Measurements from ENCODE around the gene THBS2. TPM values are rescaled to one million over a fixed set of nuclear protein-coding genes. Genes with fewer than 3 reads are reported as not detected.

THBS2 gene
- total and polyA plus RNA-seq, 2 donors (not counting 1 experiment from before 2014, with no cell fraction given) = 86.5 to 269 TPM

GRCh38 chr6:169234634-169235033, 19.0 kb downstream of the THBS2 start:
- no peaks in the 10 kb centered on the region for H3K9me3 ChIP-seq (ENCODE audit: control insufficient read depth, insufficient read depth, low read depth, low read length)
- TF ChIP-seq CTCF (conservative IDR thresholded peaks at IDR 0.05 in 1 of 2, IDR thresholded peaks at IDR 0.05 in 1 of 2; ENCODE audit: low read depth in 1 of 2, low read length in 2 of 2) (no peak), EZH2 (IDR thresholded peaks at IDR 0.05; ENCODE audit: low read length, missing control alignments) (no peak)
- no peak overlapping the region for H3K4me2 ChIP-seq (ENCODE audit: extremely low read depth, insufficient read depth, low read length)
- no peak overlapping the region for H3K27ac ChIP-seq (ENCODE audit: insufficient read depth, low read length)
- no peak overlapping the region for H2AFZ ChIP-seq (ENCODE audit: low read length)
- no peaks in the 10 kb centered on the region for H3K79me2 ChIP-seq (ENCODE audit: control insufficient read depth, insufficient read depth, low read length)
- DNase-seq (ENCODE audit: low read depth in 2 of 2) = no peak
- no peaks in the 10 kb centered on the region for H3K27me3 ChIP-seq (ENCODE audit: control insufficient read depth, insufficient read depth, low read length)
- H3K9ac ChIP-seq (ENCODE audit: insufficient read depth, low read length) = no peak overlapping the region
- no peak overlapping the region for H3K4me3 ChIP-seq (replicated peaks in 1 of 4; ENCODE audit: control extremely low read depth in 1 of 4, insufficient read depth in 1 of 4, low read depth in 3 of 4, low read length in 4 of 4)
- H4K20me1 ChIP-seq (ENCODE audit: control insufficient read depth, extremely low read depth, insufficient read depth, low read length) = no peaks in the 10 kb centered on the region
- no peaks in the 10 kb centered on the region for H3K4me1 ChIP-seq (ENCODE audit: control insufficient read depth, extremely low read depth, insufficient read depth, low read length)
- H3K36me3 ChIP-seq (ENCODE audit: control insufficient read depth, insufficient read depth, low read length) = peaks cover 36% of the 10 kb centered on the region

- Histone ChIP-seq H2AFZ (ENCODE audit: low read length) (no peak overlapping the region), H3K36me3 (ENCODE audit: control insufficient read depth, insufficient read depth, low read length) (peaks cover 31% of the 10 kb centered on the region), H4K20me1 (ENCODE audit: control insufficient read depth, extremely low read depth, insufficient read depth, low read length) (no peaks in the 10 kb centered on the region), H3K27me3 (ENCODE audit: control insufficient read depth, insufficient read depth, low read length) (no peaks in the 10 kb centered on the region), H3K9ac (ENCODE audit: insufficient read depth, low read length) (no peak overlapping the region), H3K27ac (ENCODE audit: insufficient read depth, low read length) (no peak overlapping the region), H3K4me3 (replicated peaks in 1 of 4; ENCODE audit: control extremely low read depth in 1 of 4, insufficient read depth in 1 of 4, low read depth in 3 of 4, low read length in 4 of 4) (no peak overlapping the region), H3K4me2 (ENCODE audit: extremely low read depth, insufficient read depth, low read length) (no peak overlapping the region), H3K79me2 (ENCODE audit: control insufficient read depth, insufficient read depth, low read length) (no peaks in the 10 kb centered on the region), H3K9me3 (ENCODE audit: control insufficient read depth, insufficient read depth, low read depth, low read length) (no peaks in the 10 kb centered on the region), H3K4me1 (ENCODE audit: control insufficient read depth, extremely low read depth, insufficient read depth, low read length) (no peaks in the 10 kb centered on the region)
- TF ChIP-seq EZH2 (IDR thresholded peaks at IDR 0.05; ENCODE audit: low read length, missing control alignments) (no peak), CTCF (conservative IDR thresholded peaks at IDR 0.05 in 1 of 2, IDR thresholded peaks at IDR 0.05 in 1 of 2; ENCODE audit: low read depth in 1 of 2, low read length in 2 of 2) (no peak)
- no peak for DNase-seq (ENCODE audit: low read depth in 2 of 2)
Measured at GRCh38 chr6:169233832-169234231, 19.8 kb downstream of the THBS2 start.

GRCh38 chr6:169233181-169233580, 20.5 kb downstream of the THBS2 start:
- H3K27ac ChIP-seq (ENCODE audit: insufficient read depth, low read length) = no peak overlapping the region
- no peak overlapping the region for H3K9ac ChIP-seq (ENCODE audit: insufficient read depth, low read length)
- no peaks in the 10 kb centered on the region for H3K4me1 ChIP-seq (ENCODE audit: control insufficient read depth, extremely low read depth, insufficient read depth, low read length)
- peaks cover 29% of the 10 kb centered on the region for H3K36me3 ChIP-seq (ENCODE audit: control insufficient read depth, insufficient read depth, low read length)
- DNase-seq (ENCODE audit: low read depth in 2 of 2) = no peak
- H3K4me2 ChIP-seq (ENCODE audit: extremely low read depth, insufficient read depth, low read length) = no peak overlapping the region
- H3K9me3 ChIP-seq (ENCODE audit: control insufficient read depth, insufficient read depth, low read depth, low read length) = no peaks in the 10 kb centered on the region
- no peaks in the 10 kb centered on the region for H3K27me3 ChIP-seq (ENCODE audit: control insufficient read depth, insufficient read depth, low read length)
- H2AFZ ChIP-seq (ENCODE audit: low read length) = no peak overlapping the region
- H3K79me2 ChIP-seq (ENCODE audit: control insufficient read depth, insufficient read depth, low read length) = no peaks in the 10 kb centered on the region
- no peaks in the 10 kb centered on the region for H4K20me1 ChIP-seq (ENCODE audit: control insufficient read depth, extremely low read depth, insufficient read depth, low read length)
- TF ChIP-seq CTCF (conservative IDR thresholded peaks at IDR 0.05 in 1 of 2, IDR thresholded peaks at IDR 0.05 in 1 of 2; ENCODE audit: low read depth in 1 of 2, low read length in 2 of 2) = no peak
- no peak for TF ChIP-seq EZH2 (IDR thresholded peaks at IDR 0.05; ENCODE audit: low read length, missing control alignments)
- H3K4me3 ChIP-seq (replicated peaks in 1 of 4; ENCODE audit: control extremely low read depth in 1 of 4, insufficient read depth in 1 of 4, low read depth in 3 of 4, low read length in 4 of 4) = no peak overlapping the region

All from fibroblast of lung (primary cell).